Neural crest cell (in vitro differentiated cells): ENCODE measurements around the gene CSTF2T. TPM values are rescaled to one million over a fixed set of nuclear protein-coding genes. Genes with fewer than 3 reads are reported as not detected.

Experiments
- DNase-seq: peaks from one replicate; pipeline ENCODE4 v3.0.0; 2021; ENCODE audit warnings: low read depth, mixed read lengths, low spot score
- H3K27ac Mint-ChIP-seq: one replicate; pipeline ENCODE4 v1.8.0; 2021; ENCODE audit warnings: mild to moderate bottlenecking, mixed read lengths; ENCODE audit not compliant: unreplicated experiment
- H3K27me3 Mint-ChIP-seq: 2 replicates; pipeline ENCODE4 v1.8.0; 2021; ENCODE audit warnings: low read depth, mild to moderate bottlenecking, mixed read lengths
- H3K36me3 Mint-ChIP-seq: 2 replicates; pipeline ENCODE4 v1.8.0; 2021; ENCODE audit warnings: low read depth, mild to moderate bottlenecking, mixed read lengths
- H3K4me1 Mint-ChIP-seq: 2 replicates; pipeline ENCODE4 v1.8.0; 2021; ENCODE audit warnings: mixed read lengths
- H3K4me3 Mint-ChIP-seq: one replicate; pipeline ENCODE4 v1.8.0; 2021; ENCODE audit warnings: mild to moderate bottlenecking, mixed read lengths
- H3K9me3 Mint-ChIP-seq: 2 replicates; pipeline ENCODE4 v1.8.0; 2021; ENCODE audit warnings: mixed read lengths
- CTCF ChIP-seq: fragments of 200-600 bp; sonication (generic); conservative IDR thresholded peaks from 2 replicates; pipeline ENCODE4 v1.5.0; 2021; ENCODE audit warnings: antibody characterized with exemption, mild to moderate bottlenecking
- total RNA-seq: library from RNA; stranded (reverse); gene quantifications from 2 replicates; pipeline ENCODE4 v1.2.1, GENCODE V29; 2021

Gene CSTF2T
- total RNA-seq, 1 donor from 2014 or later = 34.0 TPM

- H3K9me3 Mint-ChIP-seq = peaks cover 2% of the 10 kb centered on the region
- no peak overlapping the region for H3K4me3 Mint-ChIP-seq
- no peak for TF ChIP-seq CTCF
- no peak overlapping the region for H3K27ac Mint-ChIP-seq
- peaks cover 7% of the 10 kb centered on the region for H3K4me1 Mint-ChIP-seq
- H3K27me3 Mint-ChIP-seq = no peaks in the 10 kb centered on the region
- no peaks in the 10 kb centered on the region for H3K36me3 Mint-ChIP-seq
- DNase-seq = no peak
Observed at GRCh38 chr10:51672039-51672535, 27.3 kb downstream of the CSTF2T start.

- H3K36me3 Mint-ChIP-seq = no peaks in the 10 kb centered on the region
- no peak overlapping the region for H3K27ac Mint-ChIP-seq
- no peak for DNase-seq
- no peak for TF ChIP-seq CTCF
- no peaks in the 10 kb centered on the region for H3K9me3 Mint-ChIP-seq
- no peak overlapping the region for H3K4me3 Mint-ChIP-seq
- H3K27me3 Mint-ChIP-seq = no peaks in the 10 kb centered on the region
- H3K4me1 Mint-ChIP-seq = peaks cover 7% of the 10 kb centered on the region
Observed at GRCh38 chr10:51669041-51669440, 30.4 kb downstream of the CSTF2T start.

- no peaks in the 10 kb centered on the region for H3K9me3 Mint-ChIP-seq
- H3K4me1 Mint-ChIP-seq = peaks cover 7% of the 10 kb centered on the region
- DNase-seq = no peak
- H3K4me3 Mint-ChIP-seq = no peak overlapping the region
- no peak for TF ChIP-seq CTCF
- H3K27ac Mint-ChIP-seq = no peak overlapping the region
- no peaks in the 10 kb centered on the region for H3K36me3 Mint-ChIP-seq
- no peaks in the 10 kb centered on the region for H3K27me3 Mint-ChIP-seq
Observed at GRCh38 chr10:51668336-51668689, 31.1 kb downstream of the CSTF2T start.

- Mint-ChIP-seq H3K27ac (peak overlapping the region; percentile 14), H3K27me3 (no peaks in the 10 kb centered on the region), H3K4me1 (peaks cover 7% of the 10 kb centered on the region), H3K9me3 (no peaks in the 10 kb centered on the region), H3K4me3 (no peak overlapping the region), H3K36me3 (no peaks in the 10 kb centered on the region)
- TF ChIP-seq CTCF = no peak
- no peak for DNase-seq
Observed at GRCh38 chr10:51667678-51668335, 31.6 kb downstream of the CSTF2T start.

- H3K36me3 Mint-ChIP-seq = no peaks in the 10 kb centered on the region
- no peak for DNase-seq
Observed at GRCh38 chr10:51666456-51666855, 32.9 kb downstream of the CSTF2T start.

More at GRCh38 chr10:51666456-51666855, 32.9 kb downstream of the CSTF2T start:
- no peak overlapping the region for H3K27ac Mint-ChIP-seq
- no peak for TF ChIP-seq CTCF
- H3K9me3 Mint-ChIP-seq = no peaks in the 10 kb centered on the region
- no peaks in the 10 kb centered on the region for H3K27me3 Mint-ChIP-seq
- H3K4me3 Mint-ChIP-seq = no peak overlapping the region
- peaks cover 7% of the 10 kb centered on the region for H3K4me1 Mint-ChIP-seq
